COLO668 (cell line): ENCODE measurements around the gene FSTL1.
"Not testable (repeated sequence)": the region's sequence is repeated elsewhere in the genome, so short reads cannot be mapped to it uniquely, and the experiment has no call there.

ENCODE experiments used
- DNase-seq: peaks from one replicate; lab custom pipeline; 2025; ENCODE audit not compliant: unreplicated experiment; lab: John Stamatoyannopoulos, UW

FSTL1 gene

GRCh38 chr3:120418866-120419490 lies 31.8 kb downstream of the FSTL1 start:
- peak; percentile 15 for DNase-seq

GRCh38 chr3:120418446-120418845 lies 32.3 kb downstream of the FSTL1 start:
- DNase-seq = no peak

- peak; percentile 71 for DNase-seq
These were observed 33.4 kb downstream of the FSTL1 start for GRCh38 chr3:120417272-120417911.

- DNase-seq = no peak
These were observed 33.9 kb downstream of the FSTL1 start for GRCh38 chr3:120416868-120417267.

- no peak for DNase-seq
These were observed 35.0 kb downstream of the FSTL1 start for GRCh38 chr3:120415756-120416155.

- DNase-seq = no peak
These were observed 40.3 kb downstream of the FSTL1 start for GRCh38 chr3:120410541-120410940.

- no peak for DNase-seq
These were observed 40.7 kb downstream of the FSTL1 start for GRCh38 chr3:120410116-120410515.

- DNase-seq = no peak
These were observed 43.1 kb downstream of the FSTL1 start for GRCh38 chr3:120407508-120408287.

GRCh38 chr3:120404876-120405275 lies 45.9 kb downstream of the FSTL1 start:
- DNase-seq = no peak

- DNase-seq = no peak
These were observed 48.5 kb downstream of the FSTL1 start for GRCh38 chr3:120402257-120402656.

- DNase-seq = no peak
These were observed 51.4 kb downstream of the FSTL1 start for GRCh38 chr3:120399372-120399771.

- DNase-seq = no peak
These were observed 54.3 kb downstream of the FSTL1 start for GRCh38 chr3:120396469-120396868.

GRCh38 chr3:120394347-120394746 lies 56.4 kb downstream of the FSTL1 start:
- no peak for DNase-seq

GRCh38 chr3:120393761-120394160 lies 57.0 kb downstream of the FSTL1 start:
- DNase-seq = no peak

GRCh38 chr3:120393243-120393642 lies 57.5 kb downstream of the FSTL1 start:
- DNase-seq = no peak

GRCh38 chr3:120382941-120383447 lies 67.8 kb downstream of the FSTL1 start:
- no peak for DNase-seq

GRCh38 chr3:120381503-120381902 lies 69.3 kb downstream of the FSTL1 start:
- DNase-seq = no peak

- DNase-seq = not testable (repeated sequence)
These were observed 72.8 kb downstream of the FSTL1 start for GRCh38 chr3:120377948-120378347.

GRCh38 chr3:120370463-120370862 lies 80.3 kb downstream of the FSTL1 start:
- no peak for DNase-seq

GRCh38 chr3:120369037-120369467 lies 81.7 kb downstream of the FSTL1 start:
- DNase-seq = no peak

- DNase-seq = no peak
These were observed 82.6 kb downstream of the FSTL1 start for GRCh38 chr3:120368172-120368571.

GRCh38 chr3:120364821-120365220 lies 86.0 kb downstream of the FSTL1 start:
- no peak for DNase-seq
